Measurements from ENCODE around the gene TTC7B.

Gene TTC7B

GRCh38 chr14:90558041-90558982 lies 257.9 kb downstream of the TTC7B start:
- no peak for DNase-seq (ENCODE audit: low spot score)

DNA sequence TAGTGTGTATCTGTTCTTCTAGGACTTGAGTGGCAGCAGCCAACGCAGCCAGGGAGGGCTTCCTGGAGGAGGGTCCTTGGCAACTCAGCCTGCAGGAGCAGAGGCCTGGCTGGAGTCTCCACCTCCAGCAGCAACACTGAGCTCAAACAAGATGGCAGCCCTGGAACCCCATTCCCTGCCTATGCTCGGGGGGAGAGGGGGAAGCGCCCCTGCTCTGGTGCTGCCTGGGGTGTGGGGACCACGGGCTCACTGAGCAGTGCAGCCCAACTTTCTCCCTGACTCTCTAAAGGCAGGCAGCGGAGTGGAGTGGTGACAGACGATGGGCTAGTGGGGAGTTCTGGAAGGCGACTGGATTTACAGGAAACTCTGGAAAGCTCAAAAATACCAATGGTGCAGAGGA lies 258.7 kb downstream of the TTC7B start:
- no peak for DNase-seq (ENCODE audit: low spot score)

GRCh38 chr14:90556666-90557450 lies 259.4 kb downstream of the TTC7B start:
- no peak for DNase-seq (ENCODE audit: low spot score)

DNA sequence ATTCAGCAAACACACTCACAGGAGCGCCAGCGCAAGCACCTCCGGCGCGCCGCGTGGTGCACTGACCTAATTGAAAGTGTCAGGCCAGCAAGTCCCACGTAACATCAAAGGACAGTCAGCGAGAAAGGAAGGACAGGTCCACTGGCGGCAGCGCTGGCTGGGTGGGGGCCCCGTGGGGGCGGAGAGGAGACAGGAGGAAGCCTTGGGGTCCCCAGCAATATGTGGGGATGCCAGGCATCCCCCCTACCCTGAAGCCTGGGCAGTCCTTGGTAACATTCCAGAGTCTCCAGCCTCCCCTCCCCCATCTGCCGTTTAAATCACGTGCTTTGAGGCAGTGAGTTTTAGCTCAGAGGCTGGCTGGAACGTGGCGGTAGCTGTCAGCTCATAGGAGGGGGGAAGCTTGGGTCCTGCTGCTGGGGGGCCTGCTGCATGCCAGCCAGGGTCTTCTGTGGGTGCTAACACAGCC lies 260.2 kb downstream of the TTC7B start:
- no peak for DNase-seq (ENCODE audit: low spot score)

DNA sequence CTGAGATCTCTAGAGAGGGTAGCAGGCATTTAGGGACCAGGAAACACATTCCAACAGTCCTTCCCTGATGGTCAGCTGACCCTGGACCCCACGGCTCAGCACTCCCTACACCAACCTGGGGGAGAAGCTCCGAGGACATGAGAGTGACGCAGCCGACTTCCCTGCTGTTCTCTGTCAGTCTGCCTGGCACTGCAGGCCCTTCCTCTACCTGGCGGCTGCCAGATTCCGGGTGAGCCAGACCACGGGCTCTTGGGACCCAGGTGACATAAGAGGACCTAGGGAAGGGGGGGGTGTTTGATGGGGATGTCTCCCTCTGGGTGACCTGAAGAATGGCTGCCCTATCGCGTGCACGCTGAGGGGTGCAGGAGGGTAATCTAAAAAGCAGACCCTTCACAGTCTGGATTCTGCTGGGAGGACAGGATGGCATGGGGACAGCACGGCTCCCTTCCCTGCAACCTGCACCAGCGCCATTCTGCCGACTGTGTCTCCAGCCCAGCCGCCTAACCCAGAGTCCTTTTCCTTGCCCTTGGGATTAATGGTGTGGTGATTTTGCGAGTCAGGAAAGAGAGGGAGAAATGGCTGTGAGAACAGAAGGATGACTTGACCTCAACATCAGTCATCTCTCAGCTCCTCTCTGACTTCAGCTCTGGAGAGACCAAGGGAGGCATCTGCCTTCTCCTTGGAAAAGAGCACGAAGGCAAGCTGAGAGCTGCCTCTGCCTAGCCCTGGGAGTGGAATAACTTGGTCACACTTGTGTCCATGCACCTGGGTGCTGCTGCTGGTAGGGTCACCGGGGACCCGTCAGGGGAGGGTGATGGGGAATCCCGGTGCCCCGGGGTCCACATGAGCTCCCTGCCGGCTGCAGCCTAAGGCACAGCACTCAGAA lies 260.9 kb downstream of the TTC7B start:
- no peak for DNase-seq (ENCODE audit: low spot score)

DNA sequence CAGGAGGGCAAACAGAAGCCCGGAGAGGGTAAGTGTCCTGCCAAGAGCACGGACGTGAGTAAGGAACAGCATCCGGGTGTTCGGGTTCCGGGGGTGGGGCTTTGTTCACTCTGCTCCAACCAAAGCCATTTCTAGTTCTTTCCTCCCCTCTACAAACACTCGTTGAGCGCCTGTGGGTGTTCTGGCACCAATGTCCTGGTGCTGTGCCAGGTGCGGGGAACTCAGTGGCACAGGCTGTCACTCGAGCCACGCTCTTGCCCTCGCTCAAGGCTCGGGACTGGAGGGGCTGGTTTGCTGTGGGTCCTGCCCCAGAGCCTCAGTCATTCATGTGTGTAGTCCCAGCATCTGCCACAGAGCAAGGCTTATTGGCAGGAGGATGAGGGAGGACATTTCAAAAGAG lies 261.9 kb downstream of the TTC7B start:
- DNase-seq (ENCODE audit: low spot score): no peak

DNA sequence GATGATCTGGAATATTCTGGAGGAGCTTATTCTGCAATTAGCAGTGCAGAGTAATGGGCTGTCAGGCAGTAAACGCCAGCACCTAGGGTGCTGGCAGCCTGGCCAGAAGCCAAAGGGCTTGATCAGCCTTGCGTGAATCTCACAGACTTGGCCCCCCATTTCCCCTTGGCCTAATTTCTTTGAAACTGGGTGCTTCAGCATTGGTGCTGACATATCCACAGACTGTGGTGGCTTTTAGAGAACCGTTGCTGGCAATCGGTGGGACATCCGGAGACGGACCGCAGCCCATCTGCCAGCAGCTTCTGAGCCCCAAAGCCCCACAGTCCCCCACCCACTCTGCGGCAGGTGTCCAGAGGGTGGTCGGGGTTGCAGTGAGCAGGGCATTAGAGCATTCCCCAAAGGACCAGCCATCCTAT lies 262.3 kb downstream of the TTC7B start:
- no peak for DNase-seq (ENCODE audit: low spot score)

- DNase-seq (ENCODE audit: low spot score): no peak
These were observed 262.8 kb downstream of the TTC7B start for GRCh38 chr14:90553298-90553920.

DNA sequence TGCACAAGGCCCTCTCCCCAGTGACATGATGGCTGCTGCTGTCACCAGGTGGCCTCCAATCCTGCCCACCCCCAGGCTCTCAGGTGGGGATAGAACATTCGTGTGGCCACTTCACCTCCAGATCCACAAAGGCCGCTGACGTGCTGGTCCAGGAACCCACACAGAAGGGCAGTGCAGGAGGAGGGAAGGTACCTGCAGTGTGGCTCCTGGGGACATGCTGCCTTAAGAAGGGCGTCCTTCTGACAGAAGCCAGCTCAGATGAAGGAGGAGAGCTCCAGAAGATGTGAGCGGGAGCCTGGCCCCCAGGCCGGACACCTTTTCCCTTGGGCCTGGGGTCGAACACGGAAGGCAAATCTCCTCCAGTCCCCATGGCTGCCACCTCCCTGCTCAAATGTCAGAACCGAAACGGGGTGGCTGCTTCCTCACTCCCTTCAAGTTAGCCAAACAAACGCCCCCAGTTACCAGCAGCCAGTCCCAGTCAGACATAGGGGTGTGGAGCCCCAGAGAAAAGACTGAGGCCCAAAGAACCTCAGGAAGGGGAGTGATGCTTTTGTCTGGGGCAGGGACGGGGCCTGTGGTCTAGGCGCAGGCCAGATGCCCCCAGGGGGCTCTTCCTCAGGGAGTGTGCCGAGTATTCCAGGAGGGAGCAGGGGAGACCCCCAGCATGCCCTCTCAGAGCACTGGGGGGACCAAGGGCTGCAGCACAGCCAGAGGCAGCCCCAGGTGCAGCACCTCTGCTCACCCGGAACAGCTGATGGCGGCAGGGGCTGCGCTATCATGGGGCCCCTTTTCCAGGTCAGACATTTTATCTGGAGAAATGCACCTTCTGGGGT lies 263.5 kb downstream of the TTC7B start:
- no peak for DNase-seq (ENCODE audit: low spot score)

DNA sequence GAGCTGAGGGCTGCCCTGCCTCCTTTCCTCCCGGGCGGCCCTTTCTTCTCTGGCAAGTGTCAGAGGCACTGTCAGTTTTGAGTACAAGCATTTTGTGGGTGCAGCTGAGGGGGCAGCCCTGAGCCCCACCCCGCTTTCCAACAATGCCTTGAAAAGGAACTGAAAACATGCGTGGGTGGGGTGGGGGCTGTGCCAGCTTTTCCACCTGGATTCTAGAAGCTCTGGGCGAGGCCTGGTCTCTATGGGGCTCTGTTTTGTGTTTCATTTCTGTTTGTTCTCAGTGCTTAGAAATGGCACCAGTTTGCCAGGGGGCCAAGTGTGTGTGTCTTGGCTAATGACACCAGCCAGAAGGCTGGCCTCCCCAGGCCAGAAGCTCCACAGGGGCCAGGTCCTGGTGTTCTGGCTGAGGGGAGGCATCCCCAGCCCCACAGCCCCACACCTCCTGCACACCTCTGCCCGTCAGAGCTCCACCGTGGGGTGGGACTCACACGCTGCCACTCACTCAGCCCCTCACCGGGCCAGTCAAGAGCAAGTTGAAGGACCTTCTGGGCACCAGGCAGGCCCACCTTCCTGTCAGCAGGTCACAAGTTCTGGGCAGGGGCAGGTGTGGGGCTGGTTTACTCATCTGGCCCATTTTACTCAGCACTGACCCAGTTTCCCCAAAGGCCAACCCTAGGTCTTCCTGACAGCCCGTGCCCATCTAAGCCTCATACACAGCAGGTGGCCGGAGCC lies 264.3 kb downstream of the TTC7B start:
- DNase-seq (ENCODE audit: low spot score): no peak

GRCh38 chr14:90551070-90551704 lies 265.0 kb downstream of the TTC7B start:
- DNase-seq (ENCODE audit: low spot score): no peak

DNA sequence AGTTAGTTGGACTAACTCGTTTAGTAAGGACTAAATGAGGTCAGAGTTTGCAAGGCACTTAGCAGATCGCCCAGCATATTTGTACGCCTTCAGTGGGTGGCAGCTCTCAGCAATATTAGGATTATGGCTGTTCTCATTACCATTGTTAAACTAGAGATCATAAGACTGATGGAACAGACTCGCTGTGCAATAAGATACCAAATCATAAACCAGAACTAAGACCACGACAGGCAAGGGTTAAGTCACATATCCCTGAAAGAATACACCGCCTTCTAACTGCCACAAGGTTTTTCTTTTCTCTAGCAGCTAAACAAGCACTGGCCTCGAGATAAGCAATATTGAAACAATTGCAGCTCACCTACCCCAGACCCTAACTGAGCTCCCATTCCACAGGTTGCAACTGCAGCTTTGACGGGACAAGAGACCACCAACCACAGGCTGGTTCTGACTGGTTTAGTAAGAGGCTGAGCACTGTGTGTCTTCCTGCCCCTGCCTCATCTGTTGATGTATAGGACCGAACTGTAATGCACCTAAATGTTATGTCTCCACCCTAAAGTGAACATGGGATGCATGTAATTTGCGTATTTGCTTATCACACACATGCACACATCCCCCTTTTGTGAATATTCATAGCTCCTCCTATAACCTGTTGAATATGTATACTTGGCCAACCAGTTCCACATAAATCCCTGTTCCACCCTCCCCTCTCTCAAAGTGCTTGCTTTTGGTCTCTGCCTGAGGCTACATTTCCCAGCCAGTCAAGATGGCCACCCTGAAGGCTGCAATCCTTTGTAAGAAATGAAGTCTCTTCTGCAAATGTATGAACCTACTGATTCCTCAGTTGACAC lies 266.2 kb downstream of the TTC7B start:
- DNase-seq (ENCODE audit: low spot score): no peak

GRCh38 chr14:90548455-90548854 lies 267.8 kb downstream of the TTC7B start:
- no peak for DNase-seq (ENCODE audit: low spot score)

DNA sequence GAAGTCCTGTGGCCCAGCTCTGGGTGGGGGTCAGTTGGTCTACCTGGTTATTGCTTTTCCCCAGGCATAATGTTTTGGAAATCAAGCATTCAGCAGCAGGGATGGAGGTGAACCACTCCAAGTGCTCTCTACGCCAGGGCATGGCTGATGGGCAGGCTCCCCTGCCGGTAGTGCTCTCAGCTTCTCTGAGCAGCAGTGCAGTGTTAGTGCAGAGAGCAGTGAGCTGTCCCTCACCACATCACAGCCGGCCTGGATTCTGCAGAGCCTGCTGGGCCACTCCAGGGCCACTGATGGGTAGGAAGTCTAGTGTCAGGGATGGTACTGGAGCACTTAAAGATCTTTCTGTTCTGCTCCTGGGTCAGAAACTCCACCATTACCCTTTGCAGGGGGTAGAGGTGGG lies 268.3 kb downstream of the TTC7B start:
- DNase-seq (ENCODE audit: low spot score): no peak

DNA sequence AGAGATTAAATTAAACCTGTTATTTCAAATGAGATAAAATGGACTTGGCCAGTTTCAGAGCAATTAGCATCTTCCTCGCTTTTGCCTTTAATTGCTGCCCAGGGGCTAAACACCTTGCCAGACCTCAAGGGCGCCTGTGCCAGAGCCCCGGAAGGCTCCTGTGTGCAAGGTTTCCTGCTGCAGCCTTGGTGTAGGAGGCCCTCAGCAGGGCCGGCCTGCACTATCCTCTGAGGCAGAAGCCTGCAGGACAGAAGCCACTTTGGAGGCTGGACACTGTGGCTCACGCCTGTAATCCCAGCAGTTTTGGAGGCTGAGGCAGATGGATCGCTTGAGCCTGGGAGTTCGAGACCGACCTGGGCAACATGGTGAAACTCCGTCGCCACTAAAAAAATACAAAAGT lies 269.0 kb downstream of the TTC7B start:
- no peak for DNase-seq (ENCODE audit: low spot score)

DNA sequence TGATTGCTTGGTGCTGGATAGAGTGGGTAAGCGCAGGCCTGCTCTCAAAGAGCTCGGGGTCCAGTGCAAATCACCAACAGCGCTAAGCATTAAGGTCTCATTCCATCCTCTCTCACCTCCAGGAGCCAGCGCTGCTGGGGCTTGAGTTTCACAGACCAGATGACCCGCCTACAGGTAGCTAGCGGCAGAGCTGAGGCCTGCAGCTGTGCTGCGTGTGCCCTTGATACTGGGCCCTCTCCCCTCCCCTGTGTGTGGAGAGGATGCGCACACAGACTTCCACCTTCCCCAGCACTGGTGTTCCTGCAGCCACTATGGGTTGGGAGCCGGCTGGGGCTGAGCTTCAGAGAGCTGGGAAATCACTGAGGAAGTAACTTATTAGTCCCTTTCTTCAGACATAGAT lies 269.5 kb downstream of the TTC7B start:
- no peak for DNase-seq (ENCODE audit: low spot score)

- DNase-seq (ENCODE audit: low spot score): no peak
These were observed 270.1 kb downstream of the TTC7B start for GRCh38 chr14:90545966-90546751.

- DNase-seq (ENCODE audit: low spot score): no peak
These were observed 270.8 kb downstream of the TTC7B start for GRCh38 chr14:90545382-90545781.
